Keratinocyte (primary cell): ENCODE results near the gene SYNM. TPM values are rescaled to one million over a fixed set of nuclear protein-coding genes. Genes with fewer than 3 reads are reported as not detected.

ENCODE experiments used
- DNase-seq: peaks from one replicate; pipeline ENCODE4 v3.0.0-alpha.2; 2011; ENCODE audit warnings: low read depth, missing footprints, low spot score
- FAIRE-seq: peaks from 2 replicates; lab custom pipeline; 2011; peaks lifted over from hg19 to GRCh38; lab: Jason Lieb, UNC
- H2AFZ ChIP-seq: 2 replicates; pipeline ENCODE4 v1.6.0; 2012; ENCODE audit warnings: low read length, control low read depth, inconsistent platforms; ENCODE audit not compliant: control insufficient read depth
- H3K27ac ChIP-seq: 2 replicates; pipeline ENCODE4 v1.5.1; 2011; ENCODE audit warnings: low read length; ENCODE audit not compliant: control insufficient read depth, insufficient read depth
- H3K27me3 ChIP-seq: 3 replicates; pipeline ENCODE4 v1.6.0; 2011; ENCODE audit warnings: low read length; ENCODE audit not compliant: control insufficient read depth, insufficient read depth; ENCODE audit errors: extremely low read depth
- H3K36me3 ChIP-seq, 2 experiments: 2 replicates in 1 of 2; 3 replicates in 1 of 2; pipeline ENCODE4 v1.5.1; 2011; ENCODE audit warnings: low read length in 2 of 2, mild to moderate bottlenecking in 1 of 2; ENCODE audit not compliant: control insufficient read depth in 2 of 2, insufficient read depth in 2 of 2; ENCODE audit errors: extremely low read depth in 1 of 2
- H3K4me1 ChIP-seq: 3 replicates; pipeline ENCODE4 v1.5.1; 2011; ENCODE audit warnings: low read length; ENCODE audit not compliant: control insufficient read depth, insufficient read depth; ENCODE audit errors: extremely low read depth
- H3K4me2 ChIP-seq: 3 replicates; pipeline ENCODE4 v1.6.0; 2011; ENCODE audit warnings: low read depth, low read length; ENCODE audit not compliant: control insufficient read depth, insufficient read depth; ENCODE audit errors: extremely low read depth
- H3K4me3 ChIP-seq, 3 experiments: fragments of 200-600 bp in 1 of 3; sonication (generic) in 1 of 3; 2 replicates in 2 of 3; 3 replicates in 1 of 3; pipeline ENCODE4 v1.5.1; 2011 to 2016; ENCODE audit warnings: low read length in 3 of 3, mild to moderate bottlenecking in 3 of 3, control low read depth in 2 of 3, inconsistent platforms in 1 of 3, low read depth in 1 of 3, mixed read lengths in 1 of 3, mixed run types in 1 of 3, moderate library complexity in 1 of 3; ENCODE audit not compliant: control insufficient read depth in 2 of 3, insufficient read depth in 2 of 3; ENCODE audit errors: extremely low read depth in 1 of 3
- H3K79me2 ChIP-seq: 2 replicates; pipeline ENCODE4 v1.6.0; 2012; ENCODE audit warnings: low read length; ENCODE audit not compliant: control insufficient read depth, insufficient read depth
- H3K9ac ChIP-seq: 3 replicates; pipeline ENCODE4 v1.6.0; 2011; ENCODE audit warnings: low read length; ENCODE audit not compliant: control insufficient read depth, insufficient read depth; ENCODE audit errors: extremely low read depth
- H3K9me1 ChIP-seq: 3 replicates; pipeline ENCODE4 v1.6.0; 2011; ENCODE audit warnings: low read length; ENCODE audit not compliant: control insufficient read depth, insufficient read depth; ENCODE audit errors: extremely low read depth
- H3K9me3 ChIP-seq: 2 replicates; pipeline ENCODE4 v1.5.1; 2012; ENCODE audit warnings: low read depth, low read length; ENCODE audit not compliant: control insufficient read depth
- H4K20me1 ChIP-seq: 3 replicates; pipeline ENCODE4 v1.6.0; 2011; ENCODE audit warnings: low read length; ENCODE audit not compliant: control insufficient read depth, insufficient read depth; ENCODE audit errors: extremely low read depth
- EZH2 ChIP-seq: IDR thresholded peaks from one replicate; pipeline ENCODE4 v1.6.1; 2012; ENCODE audit warnings: inconsistent platforms, mild to moderate bottlenecking, low read length, moderate library complexity
- dilution Hi-C: fragments of 300-500 bp; cut with MboI; formaldehyde crosslinking; loops from one replicate; pipeline ENCODE4 v1.7.0; 2020; ENCODE audit warnings: low sequenced_read_pairs; ENCODE audit not compliant: extremely low pct_ligation_motif_present
- polyA plus RNA-seq, 5 experiments: library from polyadenylated mRNA; depleted of rRNA in 3 of 5; stranded (reverse) in 3 of 5; stranded (forward) in 1 of 5; unstranded in 1 of 5; fragments of >200 nt; gene quantifications; 1 replicate in 1 of 5; 2 replicates in 3 of 5; 3 replicates in 1 of 5; pipeline versions ENCODE4 v1.2.1 to v1.2.3, GENCODE V29; 2011 to 2012; ENCODE audit warnings: missing spikeins in 2 of 5, low read depth in 1 of 5, low replicate concordance in 1 of 5
- TF ChIP-seq, protein P1 (sequence below), 3 experiments: IDR thresholded peaks in 1 of 3; conservative IDR thresholded peaks in 1 of 3; optimal IDR thresholded peaks in 1 of 3; 2 replicates in 2 of 3; 3 replicates in 1 of 3; pipeline versions ENCODE3 to v1.5.1; 2011; ENCODE audit warnings: low read length in 3 of 3, mild to moderate bottlenecking in 3 of 3, moderate library complexity in 2 of 3, control low read depth in 1 of 3, inconsistent platforms in 1 of 3; ENCODE audit not compliant: insufficient read depth in 2 of 3; ENCODE audit errors: extremely low read depth in 1 of 3

Gene SYNM
- polyA plus RNA-seq, 1 donor (not counting 4 experiments of a cell fraction or from before 2014, with no cell fraction given): 0.09 TPM

DNA sequence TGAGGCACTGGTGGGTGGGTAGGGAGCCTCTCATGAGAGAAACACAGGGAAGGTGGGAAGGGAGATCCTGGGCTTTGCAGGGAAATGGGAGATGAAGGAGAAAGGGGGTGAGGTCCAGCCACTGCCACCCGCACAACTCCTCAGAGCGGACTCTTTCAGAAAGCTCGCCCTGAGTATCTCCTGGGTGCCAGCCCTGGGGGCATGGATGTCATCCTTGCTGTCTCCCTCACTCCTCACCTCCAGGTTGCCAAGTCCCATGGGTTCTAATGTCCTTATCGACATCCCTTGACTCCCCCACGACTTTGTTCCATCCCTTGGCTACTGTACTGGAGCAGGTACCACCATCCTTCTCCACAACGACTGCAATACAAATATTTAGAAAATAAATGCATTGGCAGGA is 40.9 kb downstream of the SYNM start:
- dilution Hi-C loops: no loop called here
- Histone ChIP-seq H4K20me1 (no peaks in the 10 kb centered on the region), H3K36me3 (peaks cover 3 to 4% of the 10 kb centered on the region in 2 experiments), H3K9ac (no peak overlapping the region), H2AFZ (no peak overlapping the region), H3K27me3 (no peaks in the 10 kb centered on the region), H3K4me2 (no peak overlapping the region), H3K9me3 (no peaks in the 10 kb centered on the region), H3K9me1 (no peaks in the 10 kb centered on the region), H3K27ac (no peak overlapping the region), H3K4me3 (no peak overlapping the region), H3K4me1 (no peaks in the 10 kb centered on the region), H3K79me2 (no peaks in the 10 kb centered on the region)
- no peak for DNase-seq
- no peak for FAIRE-seq
- TF ChIP-seq, protein P1, sequence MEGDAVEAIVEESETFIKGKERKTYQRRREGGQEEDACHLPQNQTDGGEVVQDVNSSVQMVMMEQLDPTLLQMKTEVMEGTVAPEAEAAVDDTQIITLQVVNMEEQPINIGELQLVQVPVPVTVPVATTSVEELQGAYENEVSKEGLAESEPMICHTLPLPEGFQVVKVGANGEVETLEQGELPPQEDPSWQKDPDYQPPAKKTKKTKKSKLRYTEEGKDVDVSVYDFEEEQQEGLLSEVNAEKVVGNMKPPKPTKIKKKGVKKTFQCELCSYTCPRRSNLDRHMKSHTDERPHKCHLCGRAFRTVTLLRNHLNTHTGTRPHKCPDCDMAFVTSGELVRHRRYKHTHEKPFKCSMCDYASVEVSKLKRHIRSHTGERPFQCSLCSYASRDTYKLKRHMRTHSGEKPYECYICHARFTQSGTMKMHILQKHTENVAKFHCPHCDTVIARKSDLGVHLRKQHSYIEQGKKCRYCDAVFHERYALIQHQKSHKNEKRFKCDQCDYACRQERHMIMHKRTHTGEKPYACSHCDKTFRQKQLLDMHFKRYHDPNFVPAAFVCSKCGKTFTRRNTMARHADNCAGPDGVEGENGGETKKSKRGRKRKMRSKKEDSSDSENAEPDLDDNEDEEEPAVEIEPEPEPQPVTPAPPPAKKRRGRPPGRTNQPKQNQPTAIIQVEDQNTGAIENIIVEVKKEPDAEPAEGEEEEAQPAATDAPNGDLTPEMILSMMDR (optimal IDR thresholded peaks at IDR 0.05 in 1 of 3, IDR thresholded peaks at IDR 0.05 in 1 of 3, conservative IDR thresholded peaks at IDR 0.05 in 1 of 3; ENCODE audit: extremely low read depth in 1 of 3, insufficient read depth in 2 of 3, low read length in 3 of 3): no peak
- no peak for TF ChIP-seq EZH2

DNA sequence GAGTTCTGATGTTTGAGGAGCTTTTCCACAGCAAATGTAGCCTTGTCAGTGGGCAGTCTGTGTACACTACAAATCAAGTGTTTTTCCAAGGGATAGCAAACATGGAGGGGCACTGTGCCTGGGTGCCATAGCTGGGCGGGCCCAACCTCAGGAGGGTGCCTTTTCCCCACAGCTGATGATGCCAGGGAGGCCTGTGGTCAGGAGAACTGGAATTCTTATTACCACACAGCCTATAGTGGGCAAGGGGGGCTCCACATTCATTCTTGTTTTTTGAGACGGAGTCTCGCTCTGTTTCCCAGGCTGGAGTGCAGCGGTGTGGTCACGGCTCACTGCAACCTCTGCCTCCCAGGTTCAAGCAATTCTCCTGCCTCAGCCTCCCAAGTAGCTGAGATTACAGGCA is 41.8 kb downstream of the SYNM start:
- Histone ChIP-seq H3K9me3 (no peaks in the 10 kb centered on the region), H3K4me2 (no peak overlapping the region), H3K79me2 (no peaks in the 10 kb centered on the region), H4K20me1 (no peaks in the 10 kb centered on the region), H3K4me3 (no peak overlapping the region), H2AFZ (no peak overlapping the region), H3K9ac (no peak overlapping the region), H3K4me1 (no peaks in the 10 kb centered on the region), H3K36me3 (peaks cover 3 to 5% of the 10 kb centered on the region in 2 experiments), H3K27ac (no peak overlapping the region), H3K9me1 (no peaks in the 10 kb centered on the region), H3K27me3 (no peaks in the 10 kb centered on the region)
- dilution Hi-C loops: no loop called here
- DNase-seq: no peak
- TF ChIP-seq, protein P1 (optimal IDR thresholded peaks at IDR 0.05 in 1 of 3, IDR thresholded peaks at IDR 0.05 in 1 of 3, conservative IDR thresholded peaks at IDR 0.05 in 1 of 3; ENCODE audit: extremely low read depth in 1 of 3, insufficient read depth in 2 of 3, low read length in 3 of 3): no peak
- TF ChIP-seq EZH2: no peak
- FAIRE-seq: no peak
